DND-41 (cell line): ENCODE data around the gene PRSS2.
A peak's percentile ranks its signal among the peaks of the same experiment; 100 is the strongest.

Source experiments
- ATAC-seq: fragments of 200-7000 bp; cut with Tn5 transposase; 3 replicates; pipeline ENCODE4 v1.9.1; 2021; ENCODE audit warnings: low read depth; ENCODE audit not compliant: insufficient read depth
- DNase-seq: peaks from one replicate; pipeline ENCODE4 v3.0.0-alpha.2; 2020
- H2AFZ ChIP-seq: 2 replicates; pipeline ENCODE4 v1.6.0; 2012; ENCODE audit warnings: low read depth, low read length
- H3K27ac ChIP-seq: 2 replicates; pipeline ENCODE4 v1.5.1; 2012; ENCODE audit warnings: low read length, inconsistent platforms
- H3K27me3 ChIP-seq: fragments of 200-600 bp; sonication (generic); 2 replicates; pipeline ENCODE4 v1.6.0; 2012; ENCODE audit warnings: low read length, mild to moderate bottlenecking, inconsistent platforms; ENCODE audit not compliant: insufficient read depth, poor library complexity
- H3K36me3 ChIP-seq: 2 replicates; pipeline ENCODE4 v1.5.1; 2012; ENCODE audit warnings: low read length, inconsistent platforms; ENCODE audit not compliant: insufficient read depth
- H3K4me1 ChIP-seq: 2 replicates; pipeline ENCODE4 v1.5.1; 2012; ENCODE audit warnings: mild to moderate bottlenecking, low read length; ENCODE audit not compliant: insufficient read depth
- H3K4me2 ChIP-seq: 2 replicates; pipeline ENCODE4 v1.6.0; 2012; ENCODE audit warnings: mild to moderate bottlenecking, moderate library complexity, low read length, inconsistent platforms; ENCODE audit not compliant: insufficient read depth
- H3K4me3 ChIP-seq, 2 experiments: fragments of 200-600 bp in 1 of 2; shearing (Covaris generic) in 1 of 2; 2 replicates each; pipeline ENCODE4 v1.5.1; 2012 to 2016; ENCODE audit warnings: inconsistent platforms in 2 of 2, low read length in 2 of 2, mild to moderate bottlenecking in 2 of 2, low read depth in 1 of 2, moderate library complexity in 1 of 2
- H3K79me2 ChIP-seq: 2 replicates; pipeline ENCODE4 v1.6.0; 2012; ENCODE audit warnings: low read length, inconsistent platforms; ENCODE audit not compliant: insufficient read depth
- H3K9ac ChIP-seq: 2 replicates; pipeline ENCODE4 v1.6.0; 2012; ENCODE audit warnings: low read depth, mild to moderate bottlenecking, inconsistent platforms, low read length, moderate library complexity
- H3K9me3 ChIP-seq: 2 replicates; pipeline ENCODE4 v1.5.1; 2012; ENCODE audit warnings: low read length, moderate library complexity, mild to moderate bottlenecking, inconsistent platforms; ENCODE audit not compliant: insufficient read depth, severe bottlenecking
- H4K20me1 ChIP-seq: 2 replicates; pipeline ENCODE4 v1.6.0; 2012; ENCODE audit warnings: low read length; ENCODE audit not compliant: insufficient read depth
- CTCF ChIP-seq: IDR thresholded peaks from 2 replicates; pipeline ENCODE4 v1.5.1; 2012; ENCODE audit warnings: borderline replicate concordance, low read length, moderate library complexity, mild to moderate bottlenecking; ENCODE audit not compliant: poor library complexity, severe bottlenecking; ENCODE audit errors: extremely low read depth
- EZH2 ChIP-seq: IDR thresholded peaks from 3 replicates; pipeline ENCODE4 v1.6.1; 2012; ENCODE audit warnings: borderline replicate concordance, low read depth, mild to moderate bottlenecking, moderate library complexity, low read length, inconsistent platforms; ENCODE audit not compliant: severe bottlenecking

Gene PRSS2

GRCh38 chr7:142795339-142795863 is 24.6 kb downstream of the PRSS2 start:
- Histone ChIP-seq H4K20me1 (no peaks in the 10 kb centered on the region), H3K9me3 (no peaks in the 10 kb centered on the region), H2AFZ (no peak overlapping the region), H3K4me2 (peak overlapping the region; percentile 69), H3K4me1 (peaks cover 78% of the 10 kb centered on the region), H3K4me3 (peak overlapping the region; percentile 42 to 60; a peak in 3 of 4 replicates), H3K79me2 (peaks cover 92% of the 10 kb centered on the region), H3K36me3 (peaks cover 75% of the 10 kb centered on the region), H3K27ac (peak overlapping the region; percentile 97), H3K27me3 (no peaks in the 10 kb centered on the region), H3K9ac (peak overlapping the region; percentile 99)
- peak; percentile 90 for DNase-seq
- ATAC-seq: peak; percentile 43
- TF ChIP-seq CTCF: no peak
- TF ChIP-seq EZH2: no peak

GRCh38 chr7:142796001-142796500 is 25.3 kb downstream of the PRSS2 start:
- H4K20me1 ChIP-seq: no peaks in the 10 kb centered on the region
- peaks cover 78% of the 10 kb centered on the region for H3K4me1 ChIP-seq
- ATAC-seq (no peak), DNase-seq (peak; percentile 51)
- H3K79me2 ChIP-seq: peaks cover 92% of the 10 kb centered on the region
- H3K9ac ChIP-seq: peak overlapping the region; percentile 99
- H3K27me3 ChIP-seq: no peaks in the 10 kb centered on the region
- no peak overlapping the region for H2AFZ ChIP-seq
- peak overlapping the region; percentile 42 to 60; a peak in 3 of 4 replicates for H3K4me3 ChIP-seq
- H3K27ac ChIP-seq: peak overlapping the region; percentile 97
- H3K4me2 ChIP-seq: peak overlapping the region; percentile 69
- TF ChIP-seq EZH2 (no peak), CTCF (no peak)
- H3K36me3 ChIP-seq: peaks cover 75% of the 10 kb centered on the region
- no peaks in the 10 kb centered on the region for H3K9me3 ChIP-seq

GRCh38 chr7:142796501-142797390 is 26.0 kb downstream of the PRSS2 start:
- Histone ChIP-seq H4K20me1 (no peaks in the 10 kb centered on the region), H2AFZ (no peak overlapping the region), H3K4me2 (peak overlapping the region; percentile 69), H3K79me2 (peaks cover 91% of the 10 kb centered on the region), H3K36me3 (peaks cover 74% of the 10 kb centered on the region), H3K4me3 (peak overlapping the region; percentile 42 to 60; a peak in 3 of 4 replicates), H3K4me1 (peaks cover 78% of the 10 kb centered on the region), H3K9ac (peak overlapping the region; percentile 99), H3K9me3 (no peaks in the 10 kb centered on the region), H3K27me3 (no peaks in the 10 kb centered on the region), H3K27ac (peak overlapping the region; percentile 97)
- TF ChIP-seq EZH2 (no peak), CTCF (peak; percentile 2)
- ATAC-seq (no peak), DNase-seq (no peak)
